Measurements from ENCODE around the gene SLC19A1.

SLC19A1 gene

DNA sequence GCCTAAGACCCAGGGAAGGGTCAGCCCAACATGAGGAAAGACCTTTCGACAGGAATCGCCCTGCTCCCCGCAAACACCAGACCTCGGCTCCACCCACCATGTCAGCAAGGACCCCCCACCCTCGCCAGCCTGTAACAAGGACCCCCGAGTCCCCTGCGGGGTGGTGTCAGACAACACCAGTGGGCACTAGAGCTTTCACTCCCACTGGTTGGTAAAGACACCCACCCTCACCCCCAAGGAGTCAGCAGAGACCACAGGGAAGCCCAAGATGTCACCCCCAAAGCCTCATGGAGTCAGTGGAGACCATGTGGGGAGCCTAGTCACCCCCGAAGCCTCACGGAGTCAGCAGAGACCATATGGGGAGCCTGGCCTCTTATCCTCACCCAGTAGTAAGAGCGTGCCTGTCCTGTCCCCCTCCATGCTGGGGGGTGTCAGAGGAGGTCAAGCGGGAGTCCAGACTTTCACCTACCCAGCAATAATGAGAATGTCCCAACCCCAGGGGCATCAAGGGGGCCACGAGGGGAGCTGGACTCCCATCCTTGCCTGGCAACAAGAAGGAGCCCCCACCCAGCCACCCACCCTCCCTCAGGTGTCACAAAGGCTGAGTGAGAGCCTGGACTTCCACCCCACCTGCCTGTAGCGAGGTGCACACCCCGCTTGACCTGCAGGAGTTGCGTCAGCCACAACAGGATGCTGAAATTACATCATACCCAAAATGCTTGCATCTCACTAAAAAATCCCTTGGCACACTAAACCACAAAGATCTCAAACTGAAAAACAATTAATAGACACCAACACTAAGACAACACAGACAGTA is 24.8 kb downstream of the SLC19A1 start:
- ATAC-seq (ENCODE audit: insufficient read depth, low read depth) (no peak), DNase-seq (no peak)
- TF ChIP-seq, protein P1, sequence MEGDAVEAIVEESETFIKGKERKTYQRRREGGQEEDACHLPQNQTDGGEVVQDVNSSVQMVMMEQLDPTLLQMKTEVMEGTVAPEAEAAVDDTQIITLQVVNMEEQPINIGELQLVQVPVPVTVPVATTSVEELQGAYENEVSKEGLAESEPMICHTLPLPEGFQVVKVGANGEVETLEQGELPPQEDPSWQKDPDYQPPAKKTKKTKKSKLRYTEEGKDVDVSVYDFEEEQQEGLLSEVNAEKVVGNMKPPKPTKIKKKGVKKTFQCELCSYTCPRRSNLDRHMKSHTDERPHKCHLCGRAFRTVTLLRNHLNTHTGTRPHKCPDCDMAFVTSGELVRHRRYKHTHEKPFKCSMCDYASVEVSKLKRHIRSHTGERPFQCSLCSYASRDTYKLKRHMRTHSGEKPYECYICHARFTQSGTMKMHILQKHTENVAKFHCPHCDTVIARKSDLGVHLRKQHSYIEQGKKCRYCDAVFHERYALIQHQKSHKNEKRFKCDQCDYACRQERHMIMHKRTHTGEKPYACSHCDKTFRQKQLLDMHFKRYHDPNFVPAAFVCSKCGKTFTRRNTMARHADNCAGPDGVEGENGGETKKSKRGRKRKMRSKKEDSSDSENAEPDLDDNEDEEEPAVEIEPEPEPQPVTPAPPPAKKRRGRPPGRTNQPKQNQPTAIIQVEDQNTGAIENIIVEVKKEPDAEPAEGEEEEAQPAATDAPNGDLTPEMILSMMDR (IDR thresholded peaks at IDR 0.05; ENCODE audit: borderline replicate concordance, extremely low read depth, low read length, poor library complexity, severe bottlenecking): no peak
- TF ChIP-seq EZH2 (IDR thresholded peaks at IDR 0.05; ENCODE audit: borderline replicate concordance, low read depth, low read length, severe bottlenecking): no peak
- peak overlapping the region; percentile 22; the same call in 1 of the 2 replicates for H3K27ac ChIP-seq (ENCODE audit: low read length)
- no peaks in the 10 kb centered on the region for H3K4me1 ChIP-seq (ENCODE audit: insufficient read depth, low read length)
- H3K4me2 ChIP-seq (ENCODE audit: insufficient read depth, low read length): no peak overlapping the region
- no peak overlapping the region for H3K4me3 ChIP-seq (ENCODE audit: low read depth in 1 of 2, low read length in 2 of 2)
- H3K9me3 ChIP-seq (ENCODE audit: insufficient read depth, low read length, severe bottlenecking): peaks cover 31% of the 10 kb centered on the region
- peaks cover 28% of the 10 kb centered on the region for H3K79me2 ChIP-seq (ENCODE audit: insufficient read depth, low read length)
- H3K27me3 ChIP-seq (ENCODE audit: insufficient read depth, low read length, poor library complexity): no peaks in the 10 kb centered on the region
- no peak overlapping the region for H2AFZ ChIP-seq (ENCODE audit: low read depth, low read length)
- peaks cover 34% of the 10 kb centered on the region for H4K20me1 ChIP-seq (ENCODE audit: insufficient read depth, low read length)
- no peak overlapping the region for H3K9ac ChIP-seq (ENCODE audit: low read depth, low read length)
- peaks cover 96% of the 10 kb centered on the region for H3K36me3 ChIP-seq (ENCODE audit: insufficient read depth, low read length)

DNA sequence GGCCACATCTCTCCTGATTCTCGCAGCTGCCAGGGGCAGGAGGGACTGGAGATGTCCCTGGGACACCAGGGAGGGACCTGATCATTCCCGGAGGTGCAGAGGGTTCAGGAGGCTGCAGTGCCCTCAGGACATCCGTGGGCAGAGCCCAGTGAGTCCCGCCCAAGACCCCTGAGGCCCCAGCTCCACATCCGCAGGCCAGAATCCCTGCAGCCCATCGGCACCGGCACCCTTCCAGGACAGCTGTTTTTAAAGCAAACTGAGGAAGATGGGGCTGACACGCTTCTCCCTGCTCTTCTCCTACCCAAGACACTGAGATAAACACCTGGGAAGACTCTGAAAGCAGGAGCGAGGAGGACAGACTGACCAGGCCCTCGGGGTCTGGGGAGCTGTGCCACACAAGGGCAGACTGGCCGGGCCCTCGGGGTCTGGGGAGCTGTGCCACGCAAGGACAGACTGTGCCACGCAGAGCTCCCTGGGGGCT is 25.5 kb downstream of the SLC19A1 start:
- Histone ChIP-seq H3K36me3 (ENCODE audit: insufficient read depth, low read length) (peaks cover 90% of the 10 kb centered on the region), H2AFZ (ENCODE audit: low read depth, low read length) (no peak overlapping the region), H4K20me1 (ENCODE audit: insufficient read depth, low read length) (peaks cover 34% of the 10 kb centered on the region), H3K27ac (ENCODE audit: low read length) (no peak overlapping the region), H3K9ac (ENCODE audit: low read depth, low read length) (no peak overlapping the region), H3K79me2 (ENCODE audit: insufficient read depth, low read length) (peaks cover 28% of the 10 kb centered on the region), H3K27me3 (ENCODE audit: insufficient read depth, low read length, poor library complexity) (no peaks in the 10 kb centered on the region), H3K4me1 (ENCODE audit: insufficient read depth, low read length) (no peaks in the 10 kb centered on the region), H3K4me3 (ENCODE audit: low read depth in 1 of 2, low read length in 2 of 2) (no peak overlapping the region), H3K9me3 (ENCODE audit: insufficient read depth, low read length, severe bottlenecking) (peaks cover 24% of the 10 kb centered on the region), H3K4me2 (ENCODE audit: insufficient read depth, low read length) (no peak overlapping the region)
- DNase-seq (no peak), ATAC-seq (ENCODE audit: insufficient read depth, low read depth) (no peak)
- TF ChIP-seq, protein P1 (IDR thresholded peaks at IDR 0.05; ENCODE audit: borderline replicate concordance, extremely low read depth, low read length, poor library complexity, severe bottlenecking): no peak
- TF ChIP-seq EZH2 (IDR thresholded peaks at IDR 0.05; ENCODE audit: borderline replicate concordance, low read depth, low read length, severe bottlenecking): no peak

DNA sequence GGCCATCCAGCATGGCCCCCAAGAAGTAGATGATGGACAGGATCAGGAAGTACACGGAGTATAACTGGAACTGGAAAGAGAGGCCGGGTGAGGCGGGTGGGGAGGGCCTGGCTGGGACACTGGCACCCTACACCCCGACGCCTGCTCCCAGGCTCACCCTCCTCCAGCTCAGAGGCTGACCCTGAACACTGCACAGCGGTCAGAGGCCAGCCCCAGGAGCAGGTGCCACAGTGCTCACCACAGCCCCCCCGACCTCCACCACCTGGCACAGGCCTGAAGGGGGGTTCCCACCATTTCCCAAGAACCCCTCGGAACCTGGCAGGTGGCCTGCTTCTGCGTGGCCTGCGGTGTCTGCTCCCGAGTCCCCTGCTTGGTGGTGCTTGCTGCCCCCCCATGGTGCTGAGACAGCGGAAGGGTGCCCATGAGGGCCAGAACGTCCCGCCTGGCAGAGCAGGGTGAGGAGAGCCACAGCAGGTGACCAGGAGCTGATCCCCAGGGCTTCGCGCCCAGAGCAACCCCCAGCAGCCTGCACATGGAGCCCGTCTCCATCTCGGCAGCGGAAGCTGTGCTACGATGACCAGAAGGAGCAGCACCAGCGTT is 26.1 kb downstream of the SLC19A1 start:
- peaks cover 85% of the 10 kb centered on the region for H3K36me3 ChIP-seq (ENCODE audit: insufficient read depth, low read length)

More for the DNA sequence above, 26.1 kb downstream of the SLC19A1 start:
- Histone ChIP-seq H3K9me3 (ENCODE audit: insufficient read depth, low read length, severe bottlenecking) (peaks cover 19% of the 10 kb centered on the region), H3K27ac (ENCODE audit: low read length) (no peak overlapping the region), H3K4me1 (ENCODE audit: insufficient read depth, low read length) (no peaks in the 10 kb centered on the region), H2AFZ (ENCODE audit: low read depth, low read length) (no peak overlapping the region), H3K9ac (ENCODE audit: low read depth, low read length) (no peak overlapping the region), H4K20me1 (ENCODE audit: insufficient read depth, low read length) (peaks cover 34% of the 10 kb centered on the region), H3K79me2 (ENCODE audit: insufficient read depth, low read length) (peaks cover 28% of the 10 kb centered on the region), H3K27me3 (ENCODE audit: insufficient read depth, low read length, poor library complexity) (no peaks in the 10 kb centered on the region), H3K4me3 (ENCODE audit: low read depth in 1 of 2, low read length in 2 of 2) (no peak overlapping the region), H3K4me2 (ENCODE audit: insufficient read depth, low read length) (no peak overlapping the region)
- ATAC-seq (ENCODE audit: insufficient read depth, low read depth) (no peak), DNase-seq (no peak)
- no peak for TF ChIP-seq EZH2 (IDR thresholded peaks at IDR 0.05; ENCODE audit: borderline replicate concordance, low read depth, low read length, severe bottlenecking)
- TF ChIP-seq, protein P1 (IDR thresholded peaks at IDR 0.05; ENCODE audit: borderline replicate concordance, extremely low read depth, low read length, poor library complexity, severe bottlenecking): no peak
